ENCODE results near the gene MALT1. TPM values are rescaled to one million over a fixed set of nuclear protein-coding genes. Genes with fewer than 3 reads are reported as not detected.

The MALT1 gene
- polyA plus RNA-seq, 3 donors: 18.3 to 24.9 (median 23.8) TPM

DNA sequence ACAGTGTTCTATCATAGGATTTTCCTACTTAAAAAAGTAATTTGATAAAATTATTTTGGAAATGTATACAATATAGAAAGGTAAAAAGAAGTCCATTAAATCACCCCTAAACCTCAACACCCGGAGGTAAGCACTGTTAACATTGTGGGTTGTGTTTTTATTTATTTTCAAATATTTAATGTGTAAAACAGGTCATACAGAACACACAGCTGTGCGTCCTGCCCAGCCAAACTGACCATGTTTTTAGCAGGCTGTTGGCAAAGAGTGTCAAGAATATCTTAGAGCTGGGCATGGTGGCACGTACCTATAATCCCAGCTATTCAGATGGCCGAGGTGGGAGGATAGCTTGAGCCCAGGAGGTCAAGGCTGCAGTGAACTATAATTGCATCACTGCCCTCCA lies 114.6 kb downstream of the MALT1 start:
- peaks cover 1% of the 10 kb centered on the region for H3K4me1 Mint-ChIP-seq
- H3K27me3 Mint-ChIP-seq (ENCODE audit: low read depth in 3 of 3): peaks cover 2 to 8% (median 5%) of the 10 kb centered on the region in 3 donors
- peaks cover 0 to 2% (median 0%) of the 10 kb centered on the region in 7 donors for H3K9me3 Mint-ChIP-seq
- intact Hi-C loops (cut with micrococcal nuclease): no loop called here
- H3K9me3 ChIP-seq (replicated peaks in 1 of 2; ENCODE audit: control insufficient read depth in 1 of 2, insufficient read depth in 1 of 2, low read length in 2 of 2): no peaks in the 10 kb centered on the region
- H3K36me3 Mint-ChIP-seq: no peaks in the 10 kb centered on the region
- DNase-seq: no peak
- H3K27me3 ChIP-seq (ENCODE audit: control insufficient read depth in 2 of 2, insufficient read depth in 2 of 2, low read length in 2 of 2): no peaks in the 10 kb centered on the region
- no peak overlapping the region for H3K4me2 ChIP-seq (replicated peaks; ENCODE audit: extremely low read depth, low read length, poor library complexity, severe bottlenecking)
- H3K79me2 ChIP-seq (ENCODE audit: insufficient read depth, low read length): no peaks in the 10 kb centered on the region
- H3K9ac ChIP-seq (ENCODE audit: insufficient read depth, low read length, poor library complexity, severe bottlenecking): no peak overlapping the region
- H3K27ac Mint-ChIP-seq: no peak overlapping the region
- H3K4me3 Mint-ChIP-seq: no peak overlapping the region
- H3K27ac ChIP-seq (ENCODE audit: low read depth in 1 of 2, low read length in 2 of 2): no peak overlapping the region
- H2AFZ ChIP-seq (ENCODE audit: insufficient read depth, low read depth, low read length, poor library complexity, severe bottlenecking): no peak overlapping the region
- 100% methylated on average over 1 of the region's 4 CpGs for WGBS (ENCODE audit: insufficient coverage)
- no peak overlapping the region for H3K4me3 ChIP-seq (replicated peaks in 1 of 3; ENCODE audit: low read depth in 2 of 3, low read length in 3 of 3)
- H3K36me3 ChIP-seq (replicated peaks in 1 of 2; ENCODE audit: control insufficient read depth in 1 of 2, insufficient read depth in 2 of 2, low read length in 2 of 2): no peaks in the 10 kb centered on the region
- no peaks in the 10 kb centered on the region for H4K20me1 ChIP-seq (ENCODE audit: insufficient read depth, low read length)
- no peaks in the 10 kb centered on the region for H3K4me1 ChIP-seq (ENCODE audit: control insufficient read depth in 1 of 2, insufficient read depth in 2 of 2, low read length in 2 of 2)
- TF ChIP-seq, protein P1, sequence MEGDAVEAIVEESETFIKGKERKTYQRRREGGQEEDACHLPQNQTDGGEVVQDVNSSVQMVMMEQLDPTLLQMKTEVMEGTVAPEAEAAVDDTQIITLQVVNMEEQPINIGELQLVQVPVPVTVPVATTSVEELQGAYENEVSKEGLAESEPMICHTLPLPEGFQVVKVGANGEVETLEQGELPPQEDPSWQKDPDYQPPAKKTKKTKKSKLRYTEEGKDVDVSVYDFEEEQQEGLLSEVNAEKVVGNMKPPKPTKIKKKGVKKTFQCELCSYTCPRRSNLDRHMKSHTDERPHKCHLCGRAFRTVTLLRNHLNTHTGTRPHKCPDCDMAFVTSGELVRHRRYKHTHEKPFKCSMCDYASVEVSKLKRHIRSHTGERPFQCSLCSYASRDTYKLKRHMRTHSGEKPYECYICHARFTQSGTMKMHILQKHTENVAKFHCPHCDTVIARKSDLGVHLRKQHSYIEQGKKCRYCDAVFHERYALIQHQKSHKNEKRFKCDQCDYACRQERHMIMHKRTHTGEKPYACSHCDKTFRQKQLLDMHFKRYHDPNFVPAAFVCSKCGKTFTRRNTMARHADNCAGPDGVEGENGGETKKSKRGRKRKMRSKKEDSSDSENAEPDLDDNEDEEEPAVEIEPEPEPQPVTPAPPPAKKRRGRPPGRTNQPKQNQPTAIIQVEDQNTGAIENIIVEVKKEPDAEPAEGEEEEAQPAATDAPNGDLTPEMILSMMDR (IDR thresholded peaks at IDR 0.05): no peak

DNA sequence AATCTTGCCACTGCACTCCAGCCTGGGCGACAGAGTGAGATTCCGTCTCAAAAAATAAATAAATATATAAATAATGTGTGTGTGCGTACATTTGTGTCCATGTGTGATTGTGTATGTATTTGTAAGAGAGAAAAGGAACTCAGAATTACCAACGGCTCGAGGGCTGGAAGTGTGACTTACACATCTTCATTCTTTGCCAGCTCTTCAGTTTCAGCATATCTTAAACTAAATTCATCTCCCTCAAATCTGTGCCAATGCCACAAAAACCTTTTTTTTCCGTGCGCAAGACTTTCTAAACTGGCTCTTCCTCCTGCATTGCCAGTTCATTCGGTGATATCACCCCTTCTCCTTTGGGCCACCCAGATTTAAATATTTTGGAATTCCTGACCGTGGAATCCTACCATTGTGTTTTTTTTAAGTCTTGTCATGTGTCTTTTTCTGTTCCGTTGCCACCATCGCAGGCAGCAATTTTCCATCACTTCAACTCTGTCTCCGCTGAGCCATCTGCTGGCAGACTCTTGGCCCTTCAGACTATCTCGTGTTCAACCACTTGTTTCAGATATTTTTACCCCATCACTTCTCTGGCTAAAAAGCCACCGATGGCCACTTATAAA lies 116.4 kb downstream of the MALT1 start:
- Mint-ChIP-seq H3K4me3 (no peak overlapping the region), H3K27ac (no peak overlapping the region), H3K4me1 (no peaks in the 10 kb centered on the region), H3K27me3 (ENCODE audit: low read depth in 3 of 3) (peaks cover 0 to 5% (median 4%) of the 10 kb centered on the region in 3 donors), H3K36me3 (no peaks in the 10 kb centered on the region), H3K9me3 (peaks cover 0 to 2% (median 0%) of the 10 kb centered on the region in 7 donors)
- WGBS (ENCODE audit: insufficient coverage): 98% methylated on average over 6 of the region's 14 CpGs
- Histone ChIP-seq H4K20me1 (ENCODE audit: insufficient read depth, low read length) (no peaks in the 10 kb centered on the region), H3K9ac (ENCODE audit: insufficient read depth, low read length, poor library complexity, severe bottlenecking) (no peak overlapping the region), H2AFZ (ENCODE audit: insufficient read depth, low read depth, low read length, poor library complexity, severe bottlenecking) (no peak overlapping the region), H3K36me3 (replicated peaks in 1 of 2; ENCODE audit: control insufficient read depth in 1 of 2, insufficient read depth in 2 of 2, low read length in 2 of 2) (no peaks in the 10 kb centered on the region), H3K79me2 (ENCODE audit: insufficient read depth, low read length) (no peaks in the 10 kb centered on the region), H3K4me1 (ENCODE audit: control insufficient read depth in 1 of 2, insufficient read depth in 2 of 2, low read length in 2 of 2) (no peaks in the 10 kb centered on the region), H3K27ac (ENCODE audit: low read depth in 1 of 2, low read length in 2 of 2) (no peak overlapping the region), H3K9me3 (replicated peaks in 1 of 2; ENCODE audit: control insufficient read depth in 1 of 2, insufficient read depth in 1 of 2, low read length in 2 of 2) (no peaks in the 10 kb centered on the region), H3K4me2 (replicated peaks; ENCODE audit: extremely low read depth, low read length, poor library complexity, severe bottlenecking) (no peak overlapping the region), H3K4me3 (replicated peaks in 1 of 3; ENCODE audit: low read depth in 2 of 3, low read length in 3 of 3) (no peak overlapping the region), H3K27me3 (ENCODE audit: control insufficient read depth in 2 of 2, insufficient read depth in 2 of 2, low read length in 2 of 2) (no peaks in the 10 kb centered on the region)
- intact Hi-C loops (cut with micrococcal nuclease): no loop called here
- TF ChIP-seq, protein P1 (IDR thresholded peaks at IDR 0.05): no peak
- DNase-seq: no peak

Measured in CD14-positive monocyte (primary cell).